ENCODE results near the gene SLC19A1. TPM values are rescaled to one million over a fixed set of nuclear protein-coding genes. Genes with fewer than 3 reads are reported as not detected.

The SLC19A1 gene
- total RNA-seq, 1 donor from 2014 or later: 25.6 TPM

GRCh38 chr21:45491056-45491455 lies 51.2 kb downstream of the SLC19A1 start:
- H3K4me1 Mint-ChIP-seq (ENCODE audit: low read depth): peaks cover 2% of the 10 kb centered on the region
- H3K36me3 Mint-ChIP-seq (ENCODE audit: insufficient read depth): peaks cover 2% of the 10 kb centered on the region
- TF ChIP-seq, protein P1, sequence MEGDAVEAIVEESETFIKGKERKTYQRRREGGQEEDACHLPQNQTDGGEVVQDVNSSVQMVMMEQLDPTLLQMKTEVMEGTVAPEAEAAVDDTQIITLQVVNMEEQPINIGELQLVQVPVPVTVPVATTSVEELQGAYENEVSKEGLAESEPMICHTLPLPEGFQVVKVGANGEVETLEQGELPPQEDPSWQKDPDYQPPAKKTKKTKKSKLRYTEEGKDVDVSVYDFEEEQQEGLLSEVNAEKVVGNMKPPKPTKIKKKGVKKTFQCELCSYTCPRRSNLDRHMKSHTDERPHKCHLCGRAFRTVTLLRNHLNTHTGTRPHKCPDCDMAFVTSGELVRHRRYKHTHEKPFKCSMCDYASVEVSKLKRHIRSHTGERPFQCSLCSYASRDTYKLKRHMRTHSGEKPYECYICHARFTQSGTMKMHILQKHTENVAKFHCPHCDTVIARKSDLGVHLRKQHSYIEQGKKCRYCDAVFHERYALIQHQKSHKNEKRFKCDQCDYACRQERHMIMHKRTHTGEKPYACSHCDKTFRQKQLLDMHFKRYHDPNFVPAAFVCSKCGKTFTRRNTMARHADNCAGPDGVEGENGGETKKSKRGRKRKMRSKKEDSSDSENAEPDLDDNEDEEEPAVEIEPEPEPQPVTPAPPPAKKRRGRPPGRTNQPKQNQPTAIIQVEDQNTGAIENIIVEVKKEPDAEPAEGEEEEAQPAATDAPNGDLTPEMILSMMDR (IDR thresholded peaks at IDR 0.05; ENCODE audit: unreplicated experiment): no peak
- DNase-seq (ENCODE audit: low spot score, unreplicated experiment): no peak
- H3K4me3 Mint-ChIP-seq (ENCODE audit: low read depth): no peak overlapping the region
- no peak overlapping the region for H3K27ac Mint-ChIP-seq
- no peaks in the 10 kb centered on the region for H3K9me3 Mint-ChIP-seq (ENCODE audit: low read depth)
- H3K27me3 Mint-ChIP-seq: no peaks in the 10 kb centered on the region

DNA sequence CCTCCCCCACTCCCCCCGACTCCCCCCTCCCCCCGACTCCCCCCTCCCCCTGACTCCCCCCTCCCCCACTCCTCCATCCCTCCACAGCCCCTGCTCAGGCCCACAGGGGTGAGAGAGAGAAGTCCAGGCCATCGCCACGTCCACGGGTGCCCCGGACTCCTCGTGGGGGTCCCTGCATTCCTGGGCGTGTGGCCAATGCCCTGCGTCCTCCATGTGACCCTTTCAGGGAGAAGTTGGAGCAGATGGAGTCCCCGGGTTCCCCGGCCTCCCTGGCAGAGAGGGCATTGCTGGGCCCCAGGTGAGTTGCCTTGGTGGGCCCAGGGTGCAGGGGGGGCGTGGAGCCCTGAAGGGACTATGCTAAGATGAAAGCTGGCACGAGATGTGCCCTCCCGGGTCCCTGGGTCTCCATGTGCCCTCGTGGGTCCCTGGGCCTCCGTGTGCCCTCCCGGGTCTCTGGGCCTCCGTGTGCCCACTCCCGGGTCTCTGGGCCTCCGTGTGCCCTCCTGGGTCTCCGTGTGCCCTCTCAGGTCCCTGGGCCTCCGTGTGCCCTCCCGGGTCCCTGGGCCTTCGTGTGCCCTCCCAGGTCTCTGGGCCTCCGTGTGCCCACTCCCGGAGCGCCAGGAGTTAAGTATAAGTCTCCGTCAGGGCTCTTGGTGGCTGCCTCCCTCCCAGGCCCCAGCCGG lies 52.0 kb downstream of the SLC19A1 start:
- Mint-ChIP-seq H3K9me3 (ENCODE audit: low read depth) (no peaks in the 10 kb centered on the region), H3K36me3 (ENCODE audit: insufficient read depth) (peaks cover 4% of the 10 kb centered on the region), H3K27me3 (no peaks in the 10 kb centered on the region), H3K4me1 (ENCODE audit: low read depth) (peaks cover 2% of the 10 kb centered on the region), H3K4me3 (ENCODE audit: low read depth) (no peak overlapping the region), H3K27ac (no peak overlapping the region)
- DNase-seq (ENCODE audit: low spot score, unreplicated experiment): no peak
- TF ChIP-seq, protein P1 (IDR thresholded peaks at IDR 0.05; ENCODE audit: unreplicated experiment): no peak

GRCh38 chr21:45489722-45489982 lies 52.6 kb downstream of the SLC19A1 start:
- Mint-ChIP-seq H3K4me1 (ENCODE audit: low read depth) (peaks cover 2% of the 10 kb centered on the region), H3K27ac (no peak overlapping the region), H3K27me3 (no peaks in the 10 kb centered on the region), H3K4me3 (ENCODE audit: low read depth) (no peak overlapping the region), H3K9me3 (ENCODE audit: low read depth) (no peaks in the 10 kb centered on the region), H3K36me3 (ENCODE audit: insufficient read depth) (peaks cover 4% of the 10 kb centered on the region)
- DNase-seq (ENCODE audit: low spot score, unreplicated experiment): no peak
- TF ChIP-seq, protein P1 (IDR thresholded peaks at IDR 0.05; ENCODE audit: unreplicated experiment): no peak

- Mint-ChIP-seq H3K27me3 (no peaks in the 10 kb centered on the region), H3K4me1 (ENCODE audit: low read depth) (peaks cover 2% of the 10 kb centered on the region), H3K27ac (peak overlapping the region; percentile 50), H3K36me3 (ENCODE audit: insufficient read depth) (peaks cover 7% of the 10 kb centered on the region), H3K4me3 (ENCODE audit: low read depth) (no peak overlapping the region), H3K9me3 (ENCODE audit: low read depth) (no peaks in the 10 kb centered on the region)
- TF ChIP-seq, protein P1 (IDR thresholded peaks at IDR 0.05; ENCODE audit: unreplicated experiment): no peak
- DNase-seq (ENCODE audit: low spot score, unreplicated experiment): no peak
Observed at GRCh38 chr21:45488931-45489721, 53.1 kb downstream of the SLC19A1 start.

DNA sequence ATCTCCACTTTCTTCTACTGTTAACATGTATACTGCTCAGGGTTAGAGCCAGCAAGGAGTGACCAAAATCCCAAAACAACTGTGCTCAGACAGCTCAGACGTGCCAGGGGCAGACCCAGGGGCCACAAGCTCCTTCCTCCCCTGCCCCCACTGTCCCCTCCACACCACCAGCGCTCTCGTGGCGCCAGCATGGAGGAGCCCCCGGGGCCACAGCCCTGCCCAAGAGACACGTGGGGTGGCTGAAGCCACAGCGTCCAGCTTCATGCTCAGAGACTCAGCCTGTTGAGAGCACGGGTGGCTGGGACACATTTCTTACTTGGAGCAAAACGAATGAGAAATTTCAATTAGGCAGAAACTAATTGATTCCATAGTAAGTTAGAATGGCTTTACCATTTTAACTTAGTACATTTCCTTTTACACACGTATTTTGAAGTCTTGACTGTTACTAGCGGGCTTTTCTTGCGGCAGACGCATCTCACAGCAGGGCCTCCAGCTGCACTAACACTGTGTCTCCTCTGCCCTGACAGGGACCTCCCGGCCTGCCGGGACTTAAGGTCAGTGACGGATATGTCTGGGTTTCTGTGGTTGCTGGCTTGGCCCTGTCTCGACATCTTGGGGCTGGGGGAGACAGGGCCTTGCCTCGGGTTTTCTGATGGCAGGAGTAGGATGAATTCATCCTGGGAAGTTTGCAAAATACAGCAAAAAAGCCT lies 54.2 kb downstream of the SLC19A1 start:
- Mint-ChIP-seq H3K4me3 (ENCODE audit: low read depth) (no peak overlapping the region), H3K27ac (no peak overlapping the region), H3K9me3 (ENCODE audit: low read depth) (no peaks in the 10 kb centered on the region), H3K4me1 (ENCODE audit: low read depth) (peaks cover 2% of the 10 kb centered on the region), H3K27me3 (no peaks in the 10 kb centered on the region), H3K36me3 (ENCODE audit: insufficient read depth) (peaks cover 10% of the 10 kb centered on the region)
- TF ChIP-seq, protein P1 (IDR thresholded peaks at IDR 0.05; ENCODE audit: unreplicated experiment): no peak
- no peak for DNase-seq (ENCODE audit: low spot score, unreplicated experiment)

All from progenitor cell of endocrine pancreas (in vitro differentiated cells).